SHP77 (cell line): ENCODE data around the gene ADAMTSL2.

ENCODE experiments used
- DNase-seq, 2 experiments: peaks; one replicate each; lab custom pipeline; 2025; lab: John Stamatoyannopoulos, UW

The ADAMTSL2 gene

GRCh38 chr9:133535306-133535877 is 888 bp downstream of the ADAMTSL2 start:
- no peak for DNase-seq

GRCh38 chr9:133536080-133536479 is 1.6 kb downstream of the ADAMTSL2 start:
- DNase-seq, result no peak

- DNase-seq, result no peak
These were observed 2.0 kb downstream of the ADAMTSL2 start for GRCh38 chr9:133536536-133536935.

- DNase-seq, result no peak
These were observed 2.8 kb downstream of the ADAMTSL2 start for GRCh38 chr9:133537257-133537656.

GRCh38 chr9:133538176-133538575 is 3.7 kb downstream of the ADAMTSL2 start:
- DNase-seq, result no peak

- DNase-seq, result no peak
These were observed 4.6 kb downstream of the ADAMTSL2 start for GRCh38 chr9:133538851-133539833.

- no peak for DNase-seq
These were observed 5.6 kb downstream of the ADAMTSL2 start for GRCh38 chr9:133539991-133540697.

- no peak for DNase-seq
These were observed 6.2 kb downstream of the ADAMTSL2 start for GRCh38 chr9:133540698-133541025.

- DNase-seq, result no peak
These were observed 7.5 kb downstream of the ADAMTSL2 start for GRCh38 chr9:133542002-133542401.

- DNase-seq, result no peak
These were observed 9.4 kb downstream of the ADAMTSL2 start for GRCh38 chr9:133543772-133544467.

GRCh38 chr9:133545494-133546286 is 11.2 kb downstream of the ADAMTSL2 start:
- DNase-seq, result no peak

- DNase-seq, result no peak
These were observed 11.8 kb downstream of the ADAMTSL2 start for GRCh38 chr9:133546287-133546680.

- no peak for DNase-seq
These were observed 12.6 kb downstream of the ADAMTSL2 start for GRCh38 chr9:133547116-133547515.

- DNase-seq, result no peak
These were observed 16.9 kb downstream of the ADAMTSL2 start for GRCh38 chr9:133551446-133551845.

GRCh38 chr9:133552236-133552635 is 17.7 kb downstream of the ADAMTSL2 start:
- no peak for DNase-seq

GRCh38 chr9:133553123-133553522 is 18.6 kb downstream of the ADAMTSL2 start:
- no peak for DNase-seq

- DNase-seq, result no peak
These were observed 19.6 kb downstream of the ADAMTSL2 start for GRCh38 chr9:133553973-133554713.

GRCh38 chr9:133554729-133555128 is 20.2 kb downstream of the ADAMTSL2 start:
- DNase-seq, result no peak

GRCh38 chr9:133556354-133556753 is 21.9 kb downstream of the ADAMTSL2 start:
- no peak for DNase-seq

GRCh38 chr9:133557581-133557980 is 23.1 kb downstream of the ADAMTSL2 start:
- DNase-seq, result no peak
